K562 (cell line): Measurements from ENCODE around the gene NLRP12. TPM values are rescaled to one million over a fixed set of nuclear protein-coding genes. Genes with fewer than 3 reads are reported as not detected.

Experiments
- CREM ChIP-seq: IDR thresholded peaks from 2 replicates; pipeline ENCODE4 v1.6.1; 2014; ENCODE audit warnings: antibody characterized with exemption, low read depth
- KLF16 ChIP-seq: IDR thresholded peaks from 2 replicates; pipeline ENCODE4 v1.6.1; 2016; ENCODE audit warnings: antibody characterized with exemption
- MBD2 ChIP-seq: sonication (generic); IDR thresholded peaks from 2 replicates; pipeline ENCODE4 v1.6.1; 2016; ENCODE audit warnings: low read depth, borderline replicate concordance
- RBFOX2 ChIP-seq: fragments of 200-400 bp; formaldehyde crosslinking; IDR thresholded peaks from 2 replicates; pipeline ENCODE4 v1.6.1; 2017; ENCODE audit warnings: low read depth, mild to moderate bottlenecking, low read length, moderate library complexity
- RBM39 ChIP-seq: fragments of 200-400 bp; formaldehyde crosslinking; optimal IDR thresholded peaks from 2 replicates; pipeline ENCODE3; 2018; ENCODE audit warnings: low read depth, low read length
- RFX7 ChIP-seq: fragments of 250-450 bp; sonication (Bioruptor Pico); IDR thresholded peaks from 2 replicates; pipeline ENCODE4 v1.5.1; 2021; ENCODE audit warnings: mild to moderate bottlenecking
- RNF2 ChIP-seq: sonication (generic); IDR thresholded peaks from 2 replicates; pipeline ENCODE4 v1.6.1; 2016
- TAF9B ChIP-seq: fragments of 450-650 bp; IDR thresholded peaks from 2 replicates; pipeline ENCODE4 v1.6.1; 2018; ENCODE audit warnings: mild to moderate bottlenecking; ENCODE audit not compliant: partially characterized antibody
- ZNF316 ChIP-seq: fragments of 450-650 bp; IDR thresholded peaks from 2 replicates; pipeline ENCODE4 v1.6.1; 2016
- polyA plus RNA-seq, 8 experiments: library from polyadenylated mRNA; depleted of rRNA in 4 of 8; stranded (reverse) in 5 of 8; unstranded in 3 of 8; fragments of >200 nt; fragmentation: Nextera tagmentation in 2 of 8; fragmentation: Illumina TruSeq in 1 of 8; extraction: Ambion mirVana in 2 of 8; extraction: Trizol in 1 of 8; gene quantifications; 2 replicates each; pipeline versions ENCODE4 v1.2.1 to v1.2.3, GENCODE V29; 2011 to 2014; ENCODE audit warnings: inconsistent platforms in 1 of 8, missing spikeins in 1 of 8
- total RNA-seq, 7 experiments: library from RNA; depleted of rRNA in 6 of 7; stranded (reverse); fragments of >200 nt in 6 of 7; fragmentation: Illumina TruSeq in 2 of 7; extraction: Trizol in 2 of 7; gene quantifications; 2 replicates each; pipeline versions ENCODE4 v1.2.1 to v1.2.3, GENCODE V29; 2011 to 2021; ENCODE audit warnings: low replicate concordance in 1 of 7
- TF ChIP-seq, protein P1 (sequence below): fragments of 250-450 bp; sonication (Bioruptor Pico); IDR thresholded peaks from 2 replicates; pipeline ENCODE4 v1.5.0; 2021; ENCODE audit warnings: mild to moderate bottlenecking, borderline replicate concordance
- TF ChIP-seq, protein P2 (sequence below): sonication (generic); formaldehyde crosslinking; IDR thresholded peaks from 2 replicates; pipeline ENCODE4 v1.8.0; 2022; ENCODE audit warnings: mild to moderate bottlenecking, missing genetic modification reagents
- TF ChIP-seq, protein P3 (sequence below): fragments of 450-650 bp; conservative IDR thresholded peaks from 2 replicates; pipeline ENCODE4 v1.6.1; 2016; ENCODE audit warnings: missing genetic modification characterization, low read depth, mild to moderate bottlenecking, missing compliant biosample characterization, moderate library complexity
- TF ChIP-seq, protein P4 (sequence below): fragments of 200-800 bp; sonication (Bioruptor generic); IDR thresholded peaks from 2 replicates; pipeline ENCODE4 v1.6.1; 2017; ENCODE audit warnings: missing genetic modification characterization, missing compliant biosample characterization
- TF ChIP-seq, protein P5 (sequence below), 2 experiments: fragments of 450-650 bp in 1 of 2; sonication (generic) in 1 of 2; formaldehyde crosslinking in 1 of 2; IDR thresholded peaks in 1 of 2; conservative IDR thresholded peaks in 1 of 2; 2 replicates each; pipeline versions ENCODE4 v1.6.1 to v1.8.1; 2016 to 2023; ENCODE audit warnings: mild to moderate bottlenecking in 2 of 2, moderate library complexity in 2 of 2, inconsistent platforms in 1 of 2, missing genetic modification reagents in 1 of 2
- TF ChIP-seq, protein P6 (sequence below): sonication (generic); formaldehyde crosslinking; IDR thresholded peaks from 2 replicates; pipeline ENCODE4 v1.8.0; 2022; ENCODE audit warnings: mild to moderate bottlenecking, missing genetic modification reagents

Gene NLRP12
- total and polyA plus RNA-seq, 9 of the 15 experiments (the other 6 are each of a cell fraction or from before 2014, with no cell fraction given): not detected

DNA sequence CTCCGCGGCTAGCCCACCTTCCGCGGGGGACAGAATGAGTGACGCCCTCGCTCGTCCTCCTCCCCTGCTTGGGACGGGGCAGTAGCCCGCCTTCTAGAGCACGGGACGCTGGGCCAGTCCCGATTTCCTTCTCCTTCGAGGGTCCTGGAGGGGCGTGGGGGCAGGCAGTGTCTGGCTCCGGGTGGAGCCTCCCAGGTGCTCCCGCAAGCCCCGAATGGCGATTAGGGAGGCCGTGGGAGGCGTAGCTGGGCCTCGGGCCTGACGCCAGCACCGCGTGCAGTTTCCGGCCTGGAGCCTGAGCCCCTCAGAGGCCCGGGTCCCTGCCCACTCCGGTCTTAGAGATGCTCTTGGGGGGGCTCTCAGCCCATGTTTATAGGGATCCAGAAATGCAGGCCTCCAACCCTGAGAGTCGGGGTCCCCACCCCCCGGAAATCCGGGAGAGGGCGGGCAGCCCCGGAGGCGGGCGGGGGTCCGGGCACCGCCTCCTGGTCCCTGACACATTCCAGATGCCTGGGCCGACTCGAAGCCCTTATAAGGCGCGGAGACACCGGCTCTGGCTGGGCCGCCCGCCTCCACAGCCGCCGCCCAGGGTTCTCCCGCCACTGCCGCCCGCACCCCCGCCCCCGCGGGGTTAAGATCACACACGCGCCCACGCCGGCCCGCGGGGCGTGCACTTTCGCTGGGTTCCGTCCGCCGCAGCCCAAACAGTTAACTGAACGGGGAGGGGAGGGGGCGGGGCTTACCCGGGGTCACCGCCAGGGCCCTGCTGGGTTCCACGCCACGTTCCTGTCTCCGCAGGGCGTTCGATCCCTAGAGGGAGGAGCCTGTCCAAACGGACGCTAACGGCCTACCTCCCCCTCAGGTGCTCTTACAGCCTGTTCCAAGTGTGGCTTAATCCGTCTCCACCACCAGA, 45.0 kb upstream of the NLRP12 start (continued):
- TF ChIP-seq, protein P1, sequence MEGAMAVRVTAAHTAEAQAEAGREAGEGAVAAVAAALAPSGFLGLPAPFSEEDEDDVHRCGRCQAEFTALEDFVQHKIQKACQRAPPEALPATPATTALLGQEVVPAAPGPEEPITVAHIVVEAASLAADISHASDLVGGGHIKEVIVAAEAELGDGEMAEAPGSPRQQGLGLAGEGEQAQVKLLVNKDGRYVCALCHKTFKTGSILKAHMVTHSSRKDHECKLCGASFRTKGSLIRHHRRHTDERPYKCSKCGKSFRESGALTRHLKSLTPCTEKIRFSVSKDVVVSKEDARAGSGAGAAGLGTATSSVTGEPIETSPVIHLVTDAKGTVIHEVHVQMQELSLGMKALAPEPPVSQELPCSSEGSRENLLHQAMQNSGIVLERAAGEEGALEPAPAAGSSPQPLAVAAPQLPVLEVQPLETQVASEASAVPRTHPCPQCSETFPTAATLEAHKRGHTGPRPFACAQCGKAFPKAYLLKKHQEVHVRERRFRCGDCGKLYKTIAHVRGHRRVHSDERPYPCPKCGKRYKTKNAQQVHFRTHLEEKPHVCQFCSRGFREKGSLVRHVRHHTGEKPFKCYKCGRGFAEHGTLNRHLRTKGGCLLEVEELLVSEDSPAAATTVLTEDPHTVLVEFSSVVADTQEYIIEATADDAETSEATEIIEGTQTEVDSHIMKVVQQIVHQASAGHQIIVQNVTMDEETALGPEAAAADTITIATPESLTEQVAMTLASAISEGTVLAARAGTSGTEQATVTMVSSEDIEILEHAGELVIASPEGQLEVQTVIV: no peak
- TF ChIP-seq, protein P2, sequence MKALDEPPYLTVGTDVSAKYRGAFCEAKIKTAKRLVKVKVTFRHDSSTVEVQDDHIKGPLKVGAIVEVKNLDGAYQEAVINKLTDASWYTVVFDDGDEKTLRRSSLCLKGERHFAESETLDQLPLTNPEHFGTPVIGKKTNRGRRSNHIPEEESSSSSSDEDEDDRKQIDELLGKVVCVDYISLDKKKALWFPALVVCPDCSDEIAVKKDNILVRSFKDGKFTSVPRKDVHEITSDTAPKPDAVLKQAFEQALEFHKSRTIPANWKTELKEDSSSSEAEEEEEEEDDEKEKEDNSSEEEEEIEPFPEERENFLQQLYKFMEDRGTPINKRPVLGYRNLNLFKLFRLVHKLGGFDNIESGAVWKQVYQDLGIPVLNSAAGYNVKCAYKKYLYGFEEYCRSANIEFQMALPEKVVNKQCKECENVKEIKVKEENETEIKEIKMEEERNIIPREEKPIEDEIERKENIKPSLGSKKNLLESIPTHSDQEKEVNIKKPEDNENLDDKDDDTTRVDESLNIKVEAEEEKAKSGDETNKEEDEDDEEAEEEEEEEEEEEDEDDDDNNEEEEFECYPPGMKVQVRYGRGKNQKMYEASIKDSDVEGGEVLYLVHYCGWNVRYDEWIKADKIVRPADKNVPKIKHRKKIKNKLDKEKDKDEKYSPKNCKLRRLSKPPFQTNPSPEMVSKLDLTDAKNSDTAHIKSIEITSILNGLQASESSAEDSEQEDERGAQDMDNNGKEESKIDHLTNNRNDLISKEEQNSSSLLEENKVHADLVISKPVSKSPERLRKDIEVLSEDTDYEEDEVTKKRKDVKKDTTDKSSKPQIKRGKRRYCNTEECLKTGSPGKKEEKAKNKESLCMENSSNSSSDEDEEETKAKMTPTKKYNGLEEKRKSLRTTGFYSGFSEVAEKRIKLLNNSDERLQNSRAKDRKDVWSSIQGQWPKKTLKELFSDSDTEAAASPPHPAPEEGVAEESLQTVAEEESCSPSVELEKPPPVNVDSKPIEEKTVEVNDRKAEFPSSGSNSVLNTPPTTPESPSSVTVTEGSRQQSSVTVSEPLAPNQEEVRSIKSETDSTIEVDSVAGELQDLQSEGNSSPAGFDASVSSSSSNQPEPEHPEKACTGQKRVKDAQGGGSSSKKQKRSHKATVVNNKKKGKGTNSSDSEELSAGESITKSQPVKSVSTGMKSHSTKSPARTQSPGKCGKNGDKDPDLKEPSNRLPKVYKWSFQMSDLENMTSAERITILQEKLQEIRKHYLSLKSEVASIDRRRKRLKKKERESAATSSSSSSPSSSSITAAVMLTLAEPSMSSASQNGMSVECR (CRISPR knock-in tag): peak; percentile 78
- TF ChIP-seq RNF2 (peak; percentile 90), RFX7 (no peak), ZNF316 (no peak), MBD2 (peak; percentile 46; the same call in 1 of the 2 replicates), RBM39 (no peak), KLF16 (peak; percentile 62; the same call in 1 of the 2 replicates), RBFOX2 (peak; percentile 81), CREM (peak; percentile 67), TAF9B (peak; percentile 55)
- TF ChIP-seq, protein P3, sequence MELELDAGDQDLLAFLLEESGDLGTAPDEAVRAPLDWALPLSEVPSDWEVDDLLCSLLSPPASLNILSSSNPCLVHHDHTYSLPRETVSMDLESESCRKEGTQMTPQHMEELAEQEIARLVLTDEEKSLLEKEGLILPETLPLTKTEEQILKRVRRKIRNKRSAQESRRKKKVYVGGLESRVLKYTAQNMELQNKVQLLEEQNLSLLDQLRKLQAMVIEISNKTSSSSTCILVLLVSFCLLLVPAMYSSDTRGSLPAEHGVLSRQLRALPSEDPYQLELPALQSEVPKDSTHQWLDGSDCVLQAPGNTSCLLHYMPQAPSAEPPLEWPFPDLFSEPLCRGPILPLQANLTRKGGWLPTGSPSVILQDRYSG (tag): no peak
- TF ChIP-seq, protein P4, sequence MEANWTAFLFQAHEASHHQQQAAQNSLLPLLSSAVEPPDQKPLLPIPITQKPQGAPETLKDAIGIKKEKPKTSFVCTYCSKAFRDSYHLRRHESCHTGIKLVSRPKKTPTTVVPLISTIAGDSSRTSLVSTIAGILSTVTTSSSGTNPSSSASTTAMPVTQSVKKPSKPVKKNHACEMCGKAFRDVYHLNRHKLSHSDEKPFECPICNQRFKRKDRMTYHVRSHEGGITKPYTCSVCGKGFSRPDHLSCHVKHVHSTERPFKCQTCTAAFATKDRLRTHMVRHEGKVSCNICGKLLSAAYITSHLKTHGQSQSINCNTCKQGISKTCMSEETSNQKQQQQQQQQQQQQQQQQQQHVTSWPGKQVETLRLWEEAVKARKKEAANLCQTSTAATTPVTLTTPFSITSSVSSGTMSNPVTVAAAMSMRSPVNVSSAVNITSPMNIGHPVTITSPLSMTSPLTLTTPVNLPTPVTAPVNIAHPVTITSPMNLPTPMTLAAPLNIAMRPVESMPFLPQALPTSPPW (CRISPR knock-in tag): peak; percentile 96
- TF ChIP-seq, protein P5, sequence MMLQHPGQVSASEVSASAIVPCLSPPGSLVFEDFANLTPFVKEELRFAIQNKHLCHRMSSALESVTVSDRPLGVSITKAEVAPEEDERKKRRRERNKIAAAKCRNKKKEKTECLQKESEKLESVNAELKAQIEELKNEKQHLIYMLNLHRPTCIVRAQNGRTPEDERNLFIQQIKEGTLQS (IDR thresholded peaks at IDR 0.05): no peak
- TF ChIP-seq, protein P5 (CRISPR knock-in tag; conservative IDR thresholded peaks at IDR 0.05): no peak
- TF ChIP-seq, protein P6, sequence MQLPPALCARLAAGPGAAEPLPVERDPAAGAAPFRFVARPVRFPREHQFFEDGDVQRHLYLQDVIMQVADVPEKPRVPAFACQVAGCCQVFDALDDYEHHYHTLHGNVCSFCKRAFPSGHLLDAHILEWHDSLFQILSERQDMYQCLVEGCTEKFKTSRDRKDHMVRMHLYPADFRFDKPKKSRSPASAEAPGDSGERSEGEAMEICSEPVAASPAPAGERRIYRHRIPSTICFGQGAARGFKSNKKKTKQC (CRISPR knock-in tag): no peak
